ENCODE data around the gene TMEM87B.

Gene TMEM87B

GRCh38 chr2:112054847-112055729 lies at the start of gene TMEM87B:
Gene TMEM87B, plus strand, starts transcription at chr2:112055269. Its CDS starts 323 bp downstream, at chr2:112055592.
- peak; percentile 99 for DNase-seq

GRCh38 chr2:112005406-112006075 lies 49.5 kb upstream of the TMEM87B start:
- DNase-seq = no peak

DNA sequence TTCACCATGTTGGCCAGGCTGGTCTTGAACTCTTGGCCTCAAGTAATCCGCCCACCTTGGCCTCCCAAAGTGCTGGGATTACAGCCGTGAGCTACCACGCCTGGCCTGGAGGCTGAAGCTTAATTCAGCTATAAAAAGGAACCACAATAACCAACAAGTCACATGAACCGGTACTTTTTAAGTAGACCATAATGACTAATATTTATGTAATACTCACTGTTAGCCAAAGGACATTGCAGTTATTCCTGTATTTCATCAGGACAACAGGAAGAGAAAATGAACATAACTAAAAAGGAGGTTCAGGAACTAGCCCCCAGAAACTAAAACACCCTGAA lies 49.0 kb upstream of the TMEM87B start:
- DNase-seq = peak in 1 of 2 donors; percentile 48

DNA sequence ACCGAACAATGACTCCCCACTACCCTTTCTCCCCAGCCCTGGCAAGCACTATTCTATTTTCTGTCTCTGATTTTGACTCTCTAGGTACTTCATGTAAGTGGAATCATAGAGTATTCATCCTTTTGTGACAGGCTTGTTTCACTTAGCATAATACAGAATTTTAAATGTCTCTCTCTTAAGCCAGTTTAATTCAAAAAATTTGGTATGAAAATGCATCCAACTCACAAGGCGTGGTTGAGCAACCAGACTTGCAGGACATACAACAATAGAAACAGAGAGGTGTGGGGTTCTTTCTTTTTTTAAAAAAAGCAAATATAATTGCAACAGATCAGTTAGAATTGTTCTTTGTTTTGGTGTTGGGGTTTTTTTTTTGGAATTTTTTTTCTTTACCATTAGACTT lies 47.6 kb upstream of the TMEM87B start:
- no peak for DNase-seq

GRCh38 chr2:112008910-112009485 lies 46.1 kb upstream of the TMEM87B start:
- DNase-seq = no peak

DNA sequence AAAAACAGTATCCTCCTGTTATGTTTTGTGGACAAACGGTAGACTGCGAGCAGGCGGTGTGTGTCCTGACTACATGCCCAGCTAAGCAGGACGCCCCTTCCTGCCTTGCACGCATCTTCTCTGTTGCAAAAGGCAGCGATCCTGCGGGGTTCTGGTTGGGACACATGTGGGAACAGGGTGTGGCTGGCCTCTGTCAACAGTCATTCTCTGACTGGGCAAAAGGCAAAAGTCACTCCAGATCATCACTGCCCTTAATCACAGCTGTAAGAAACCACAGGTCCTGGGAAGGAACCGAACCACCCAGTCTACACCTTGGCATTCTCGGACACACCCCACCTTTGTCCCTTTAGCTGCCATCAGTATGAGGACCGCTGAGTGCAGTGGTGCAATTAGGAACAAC lies 44.3 kb upstream of the TMEM87B start:
- DNase-seq = peak in 1 of 2 donors; percentile 32

- DNase-seq = no peak
Measured at GRCh38 chr2:112012556-112012955, 42.5 kb upstream of the TMEM87B start.

- no peak for DNase-seq
Measured at GRCh38 chr2:112018846-112019245, 36.2 kb upstream of the TMEM87B start.

DNA sequence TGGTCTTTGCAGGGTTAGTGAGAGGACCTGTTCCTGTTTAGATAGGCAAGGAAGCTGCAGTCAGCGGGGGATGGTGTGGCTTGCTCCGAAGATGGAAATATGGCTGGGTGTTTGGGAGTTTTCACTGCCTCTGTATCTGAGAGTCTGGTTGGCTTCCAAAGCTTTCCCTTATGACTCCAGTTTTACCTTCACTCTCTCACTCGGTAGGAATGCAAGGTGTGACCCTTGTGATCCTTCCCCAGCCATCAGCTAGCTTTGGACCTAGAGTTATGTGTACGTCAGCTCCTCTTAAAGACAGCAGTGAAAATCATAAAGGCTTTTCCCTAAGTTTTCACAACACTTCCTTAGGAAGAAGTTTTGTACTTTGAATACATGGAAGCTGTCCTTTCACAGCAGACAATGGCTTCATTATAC lies 35.5 kb upstream of the TMEM87B start:
- no peak for DNase-seq

DNA sequence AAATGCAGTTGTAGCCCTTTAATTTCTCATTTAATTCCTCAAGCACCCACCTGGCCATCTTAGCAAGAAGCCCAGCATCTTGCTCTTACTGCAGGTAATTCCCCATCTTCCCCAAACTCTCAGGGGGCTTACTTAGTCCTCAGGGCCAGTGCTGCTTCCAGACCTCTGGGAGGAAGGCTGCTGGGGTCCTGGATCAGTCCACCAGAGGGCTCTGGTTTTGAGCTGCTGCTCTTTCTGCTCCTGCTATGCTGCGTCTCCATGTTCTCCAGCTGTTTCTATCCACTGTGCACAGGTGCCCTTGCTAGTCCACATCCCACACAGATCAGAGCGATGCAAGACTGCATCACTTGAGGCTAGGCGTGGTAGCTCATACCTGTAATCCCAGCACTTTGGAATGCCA lies 34.5 kb upstream of the TMEM87B start:
- no peak for DNase-seq

- DNase-seq = no peak
Measured at GRCh38 chr2:112021290-112021689, 33.8 kb upstream of the TMEM87B start.

DNA sequence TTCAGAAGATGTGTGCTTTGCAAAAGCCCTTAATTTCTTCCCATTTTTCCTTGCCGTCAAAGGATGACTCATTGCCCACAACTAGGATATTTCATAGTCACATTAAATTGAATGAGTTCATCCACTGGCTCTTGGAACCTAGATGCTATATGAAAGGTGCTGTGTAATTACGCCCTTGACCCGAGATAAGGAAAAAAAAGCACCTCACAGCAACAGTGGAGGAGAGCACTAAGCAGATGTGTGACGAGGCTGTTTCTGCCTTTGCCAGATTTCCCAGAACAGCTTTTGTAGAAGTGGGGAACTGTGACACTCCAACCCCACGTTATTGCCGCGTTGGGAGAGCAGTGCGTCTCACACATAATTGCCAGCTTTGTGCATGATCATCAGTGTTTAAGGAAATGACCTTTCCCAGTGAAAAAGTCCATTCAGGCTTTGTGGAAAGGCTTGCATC lies 33.3 kb upstream of the TMEM87B start:
- no peak for DNase-seq

- no peak for DNase-seq
Measured at GRCh38 chr2:112023707-112024106, 31.4 kb upstream of the TMEM87B start.

- DNase-seq = no peak
Measured at GRCh38 chr2:112024231-112024630, 30.8 kb upstream of the TMEM87B start.

GRCh38 chr2:112024896-112025491 lies 30.1 kb upstream of the TMEM87B start:
- DNase-seq = no peak

GRCh38 chr2:112026509-112026908 lies 28.6 kb upstream of the TMEM87B start:
- DNase-seq = no peak

DNA sequence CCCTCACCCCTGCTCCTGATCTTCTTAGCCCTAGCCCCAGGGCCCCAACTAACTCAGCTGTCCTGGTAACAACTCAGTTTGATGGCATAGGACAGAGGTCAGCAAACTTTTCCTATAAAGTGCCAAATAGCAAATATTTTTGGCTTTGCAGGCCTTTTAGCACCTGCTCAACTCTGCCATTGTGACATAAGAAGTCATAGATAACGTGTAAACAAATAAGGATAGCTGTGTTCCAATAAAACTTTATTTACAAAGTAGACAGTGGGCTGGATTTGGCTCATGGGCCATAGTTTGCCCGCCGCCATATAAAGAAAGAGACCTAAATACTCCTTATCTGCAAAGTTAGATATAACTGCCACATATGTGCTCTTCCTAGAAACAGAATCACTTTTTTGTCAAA lies 27.3 kb upstream of the TMEM87B start:
- DNase-seq = no peak

- DNase-seq = no peak
Measured at GRCh38 chr2:112029164-112029563, 25.9 kb upstream of the TMEM87B start.

DNA sequence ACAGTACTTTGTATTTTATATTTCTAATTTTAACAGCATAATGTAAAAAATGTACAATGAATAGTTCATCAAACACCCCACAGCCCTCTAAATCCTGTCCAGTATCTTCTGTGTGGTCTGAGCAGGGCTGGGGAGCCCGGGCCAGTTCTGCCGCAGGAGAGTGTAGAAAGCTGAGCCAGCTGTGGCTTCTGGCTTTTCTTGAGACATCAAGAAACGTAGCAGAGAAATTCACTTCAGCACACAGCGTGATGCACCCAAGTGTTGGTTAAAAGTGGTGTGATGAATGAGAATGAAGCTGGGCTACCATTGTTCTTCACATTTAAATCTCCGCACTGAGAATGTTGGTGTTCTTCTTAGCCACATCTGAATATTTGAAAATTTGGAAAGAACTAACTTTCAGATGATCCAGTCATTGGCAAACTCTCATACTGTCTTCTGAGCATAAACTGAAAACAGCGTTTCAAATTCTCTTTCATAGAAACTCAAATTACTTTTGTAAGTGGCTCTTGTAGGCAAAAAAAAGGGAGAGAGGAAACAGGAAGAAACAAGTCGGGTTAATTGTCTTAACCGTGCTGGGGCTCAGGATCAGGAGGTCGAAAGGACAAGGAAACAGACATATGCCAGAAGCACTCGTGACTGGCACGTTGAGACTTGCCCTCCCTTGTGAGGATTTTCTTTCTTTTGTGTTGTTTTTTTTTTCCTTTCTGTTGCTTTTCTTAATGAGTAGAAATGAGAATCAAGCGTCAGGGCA lies 23.4 kb upstream of the TMEM87B start:
- DNase-seq = no peak

DNA sequence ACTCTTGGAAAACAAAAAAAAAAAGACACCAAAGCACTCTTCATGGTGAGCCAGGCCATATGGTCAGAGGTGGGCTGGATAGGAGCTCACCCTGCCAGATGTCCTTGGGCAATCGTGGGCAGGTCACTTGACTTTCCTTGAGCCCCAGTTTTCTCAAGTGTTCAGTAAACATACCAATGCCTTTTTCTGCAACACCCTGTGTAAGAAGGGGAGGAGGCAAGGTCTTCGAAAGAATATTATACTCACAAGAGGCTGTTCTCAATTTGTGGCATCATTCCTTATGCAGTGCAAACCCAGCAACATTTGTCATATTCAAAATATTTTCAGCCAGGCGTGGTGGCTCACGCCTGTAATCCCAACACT lies 22.9 kb upstream of the TMEM87B start:
- DNase-seq = no peak

DNA sequence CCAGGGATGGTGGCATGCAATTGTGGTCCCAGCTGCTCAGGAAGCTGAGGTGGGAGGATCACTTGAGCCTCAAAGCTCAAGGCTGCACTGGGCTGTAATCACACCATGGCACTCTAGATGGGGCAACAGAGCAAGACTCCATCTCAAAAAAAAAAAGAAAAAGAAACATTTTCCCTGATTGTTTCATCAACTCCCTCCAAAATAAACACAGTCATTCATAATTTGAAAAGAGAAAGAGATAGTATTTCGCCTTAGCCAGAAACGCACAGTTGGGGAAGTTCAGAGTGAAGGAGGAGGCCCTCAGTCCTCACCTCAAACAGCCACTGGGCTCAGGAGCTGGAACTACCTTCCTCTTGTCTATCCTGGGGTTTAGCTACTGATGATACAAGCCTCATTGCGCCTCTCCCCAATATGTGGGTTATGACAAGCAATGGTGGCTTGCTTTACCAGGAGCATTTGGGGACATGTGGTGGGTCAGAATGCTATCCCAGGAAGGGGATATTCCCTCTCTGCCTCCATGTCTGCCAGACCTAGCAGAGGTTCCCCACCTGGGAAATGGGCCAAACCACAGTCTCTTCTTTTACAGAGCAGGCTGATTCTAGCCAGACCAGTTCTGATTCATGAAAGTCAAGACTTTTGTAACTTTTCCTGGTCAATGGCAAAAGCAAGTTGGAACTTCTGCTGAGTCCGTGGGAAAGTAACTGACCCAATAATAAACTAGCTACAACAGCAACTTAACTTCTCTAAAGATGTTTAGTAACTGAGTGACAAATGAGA lies 22.2 kb upstream of the TMEM87B start:
- DNase-seq = no peak

DNA sequence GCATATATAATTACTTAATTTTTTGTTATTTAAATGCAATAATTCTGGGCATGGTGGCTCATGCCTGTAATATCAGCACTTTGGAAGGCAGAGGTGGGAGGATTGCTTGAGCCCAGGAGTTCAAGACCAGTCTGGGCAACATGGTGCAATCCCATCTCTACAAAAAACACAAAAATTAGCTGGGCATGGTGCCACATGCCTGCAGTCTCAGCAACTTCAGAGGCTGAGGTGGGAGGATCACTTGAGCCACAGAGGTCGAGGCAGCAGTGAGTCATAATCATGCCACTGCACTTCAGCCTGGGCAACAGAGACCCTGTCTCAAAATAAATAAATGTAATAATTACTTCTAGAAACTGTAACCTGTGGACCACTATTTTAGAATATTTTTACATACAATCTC lies 21.5 kb upstream of the TMEM87B start:
- DNase-seq = no peak

Measured in CD4-positive, alpha-beta T cell treated with Interleukin-4 for 1 hour (primary cell).